Fibroblast of villous mesenchyme (primary cell): Measurements from ENCODE around the gene SMDT1. TPM values are rescaled to one million over a fixed set of nuclear protein-coding genes. Genes with fewer than 3 reads are reported as not detected.

Source experiments
- DNase-seq: peaks from one replicate; pipeline ENCODE4 v3.0.0-alpha.2; 2010; ENCODE audit warnings: low read depth
- H3K4me3 ChIP-seq: 2 replicates; pipeline ENCODE4 v1.5.1; 2011; ENCODE audit warnings: low read depth, mild to moderate bottlenecking, low read length
- CTCF ChIP-seq: IDR thresholded peaks from 2 replicates; pipeline ENCODE4 v1.5.1; 2012; ENCODE audit warnings: low read depth, mild to moderate bottlenecking, low read length; ENCODE audit not compliant: insufficient read depth
- total RNA-seq: library from RNA; depleted of rRNA; stranded (reverse); fragments of >200 nt; gene quantifications from 2 replicates; pipeline ENCODE4 v1.2.3, GENCODE V29; 2012

Gene SMDT1, protein sequence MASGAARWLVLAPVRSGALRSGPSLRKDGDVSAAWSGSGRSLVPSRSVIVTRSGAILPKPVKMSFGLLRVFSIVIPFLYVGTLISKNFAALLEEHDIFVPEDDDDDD
- 5.2 and 6.1 TPM in 2 replicates for total RNA-seq

DNA sequence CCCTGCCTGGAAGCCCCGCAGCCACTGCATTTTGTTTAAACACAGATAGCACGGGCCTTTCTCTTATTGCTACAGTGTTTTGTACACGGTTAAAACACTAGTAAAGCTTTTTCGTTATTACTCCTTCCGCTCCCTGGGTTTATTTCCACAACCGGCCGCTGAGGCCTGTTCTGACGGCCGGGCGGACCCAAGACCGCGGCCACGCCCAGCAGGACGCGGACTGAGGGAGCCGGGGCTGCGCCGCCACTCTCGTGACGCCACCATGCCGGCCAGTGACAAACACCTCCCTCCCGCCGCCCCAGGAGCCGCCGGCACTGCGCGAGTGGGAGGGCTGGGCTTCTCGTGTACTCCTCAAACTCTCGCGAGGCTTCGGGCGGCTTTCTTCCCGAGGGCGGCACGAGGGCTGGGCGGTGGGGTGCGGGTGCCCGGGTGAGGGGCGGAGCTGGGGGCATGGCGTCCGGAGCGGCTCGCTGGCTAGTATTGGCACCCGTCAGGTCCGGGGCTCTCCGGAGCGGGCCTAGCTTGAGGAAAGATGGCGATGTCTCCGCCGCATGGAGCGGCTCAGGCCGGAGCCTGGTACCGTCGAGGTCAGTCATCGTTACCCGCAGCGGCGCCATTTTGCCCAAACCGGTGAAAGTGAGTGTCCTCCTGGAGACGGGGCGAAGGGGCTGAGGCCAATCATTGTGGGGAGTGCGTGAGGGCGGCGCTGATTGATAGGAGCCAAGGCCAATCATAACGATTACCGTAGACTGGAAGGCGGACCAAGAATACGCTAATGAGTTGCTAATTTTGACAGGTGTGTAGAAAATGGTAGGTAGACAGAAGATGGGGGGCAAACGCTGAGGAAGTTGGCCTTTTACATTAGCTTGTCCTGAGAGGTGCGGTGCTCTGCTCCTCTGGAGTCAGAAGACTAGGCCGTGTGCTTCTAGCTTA lies at the start of gene SMDT1:
SMDT1 (plus strand) TSS at position 382 of the 933 bp plus-strand sequence; CDS start at position 451, 69 bp downstream.
- peak within 1 kb of the TSS; percentile 85 for H3K4me3 ChIP-seq
- no peak for TF ChIP-seq CTCF
- peak; percentile 99 for DNase-seq

DNA sequence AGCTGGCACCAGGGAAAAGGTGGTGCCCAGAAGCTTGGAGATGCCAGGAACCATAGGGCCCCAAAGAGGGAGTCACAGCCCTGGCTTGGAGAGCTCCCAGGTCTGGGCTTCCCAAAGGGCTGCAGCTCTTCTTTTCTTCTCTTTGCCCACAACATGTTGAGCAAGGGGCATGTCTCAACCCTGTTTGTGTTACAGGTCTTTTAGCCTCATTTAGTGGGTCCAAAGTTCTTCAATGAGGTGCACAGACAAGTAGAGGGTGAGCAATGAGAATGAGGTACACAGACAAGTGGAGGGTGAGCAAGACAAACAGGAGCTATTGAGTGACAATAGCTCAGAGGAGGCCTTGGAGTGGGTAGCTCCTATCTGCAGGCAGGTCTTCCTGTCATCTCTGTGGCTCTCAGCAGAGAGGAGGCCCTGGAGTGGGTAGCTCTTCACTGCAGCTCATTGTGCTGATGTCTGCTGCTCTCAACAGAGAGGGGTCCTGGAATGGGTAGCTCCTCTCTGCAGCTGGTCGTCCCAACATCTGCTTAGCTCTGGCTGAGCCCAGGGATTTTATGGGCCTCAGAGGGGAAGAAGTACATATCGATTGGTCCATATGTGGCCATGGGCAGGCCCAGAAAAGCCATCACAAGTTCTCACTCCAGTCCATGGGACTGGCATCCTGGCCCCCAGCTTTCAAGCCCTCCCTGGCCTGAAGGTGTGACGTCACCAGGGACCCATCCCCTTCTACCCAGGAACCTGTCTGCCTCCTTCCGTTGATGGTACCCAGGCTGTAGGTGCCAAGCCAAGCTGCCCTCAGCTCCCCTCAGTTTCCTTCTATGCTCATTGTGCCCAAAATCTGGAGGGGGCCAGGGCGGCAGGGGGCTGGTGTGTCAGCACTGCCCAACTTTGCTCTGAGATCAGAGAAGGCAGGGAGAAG lies 46.0 kb upstream of the SMDT1 start:
- no peak for DNase-seq
- TF ChIP-seq CTCF: no peak
- H3K4me3 ChIP-seq: no peak overlapping the region

GRCh38 chr22:42035256-42035655 lies 44.2 kb upstream of the SMDT1 start:
- H3K4me3 ChIP-seq: no peak overlapping the region
- DNase-seq: no peak
- TF ChIP-seq CTCF: no peak

GRCh38 chr22:42039271-42039670 lies 40.2 kb upstream of the SMDT1 start:
- H3K4me3 ChIP-seq: no peak overlapping the region
- DNase-seq: no peak
- no peak for TF ChIP-seq CTCF

GRCh38 chr22:42041784-42042183 lies 37.7 kb upstream of the SMDT1 start:
- no peak overlapping the region for H3K4me3 ChIP-seq
- TF ChIP-seq CTCF: no peak
- DNase-seq: no peak

- no peak overlapping the region for H3K4me3 ChIP-seq
- TF ChIP-seq CTCF: no peak
- DNase-seq: no peak
Observed at GRCh38 chr22:42050641-42051180, 28.8 kb upstream of the SMDT1 start.
